Liver (tissue), 9 donors: ENCODE measurements around the gene CEP83. TPM values are rescaled to one million over a fixed set of nuclear protein-coding genes. Genes with fewer than 3 reads are reported as not detected.

ENCODE experiments used
- DNase-seq: peaks from one replicate; pipeline ENCODE4 v3.0.0-alpha.2; 2017; ENCODE audit warnings: low spot score
- H3K27ac ChIP-seq, 2 donors: one replicate each; pipeline ENCODE4 v1.7.0; 2013; ENCODE audit warnings: inconsistent platforms in 2 of 2, low read length in 2 of 2, control low read depth in 1 of 2, low read depth in 1 of 2, mild to moderate bottlenecking in 1 of 2
- H3K27me3 ChIP-seq, 4 donors: one replicate each; pipeline versions ENCODE4 v1.6.1 to v1.7.0; 2013; ENCODE audit warnings: low read length in 3 of 4, inconsistent platforms in 1 of 4, mild to moderate bottlenecking in 1 of 4, moderate library complexity in 1 of 4; ENCODE audit not compliant: control insufficient read depth in 4 of 4, insufficient read depth in 4 of 4
- H3K36me3 ChIP-seq, 4 donors: one replicate each; pipeline versions ENCODE4 v1.6.1 to v1.7.0; 2013; ENCODE audit warnings: low read length in 3 of 4, mild to moderate bottlenecking in 3 of 4, low read depth in 1 of 4, moderate library complexity in 1 of 4; ENCODE audit not compliant: control insufficient read depth in 4 of 4, insufficient read depth in 3 of 4
- H3K4me1 ChIP-seq, 4 donors: one replicate each; pipeline versions ENCODE4 v1.6.1 to v1.7.0; 2013; ENCODE audit warnings: low read length in 3 of 4, mild to moderate bottlenecking in 3 of 4, moderate library complexity in 1 of 4; ENCODE audit not compliant: control insufficient read depth in 4 of 4, insufficient read depth in 4 of 4
- H3K4me3 ChIP-seq, 3 donors: one replicate each; pipeline versions ENCODE4 v1.6.1 to v1.7.0; 2013; ENCODE audit warnings: low read length in 3 of 3, control low read depth in 1 of 3, low read depth in 1 of 3, mild to moderate bottlenecking in 1 of 3
- H3K9ac ChIP-seq, 2 donors: one replicate each; pipeline ENCODE4 v1.7.0; 2013; ENCODE audit warnings: low read length in 2 of 2, mild to moderate bottlenecking in 2 of 2, moderate library complexity in 2 of 2, control low read depth in 1 of 2, low read depth in 1 of 2
- H3K9me3 ChIP-seq, 4 donors: one replicate each; pipeline versions ENCODE4 v1.6.1 to v1.7.0; 2013; ENCODE audit warnings: low read length in 3 of 4; ENCODE audit not compliant: control insufficient read depth in 4 of 4
- ATF3 ChIP-seq: IDR thresholded peaks from 2 replicates; pipeline ENCODE4 v1.6.1; 2016; ENCODE audit warnings: antibody characterized with exemption
- EGR1 ChIP-seq, 2 donors: IDR thresholded peaks; 2 replicates each; pipeline ENCODE4 v1.6.1; 2016 to 2018; ENCODE audit warnings: antibody characterized with exemption in 2 of 2, low read depth in 2 of 2
- FOXA1 ChIP-seq: IDR thresholded peaks from 2 replicates; pipeline ENCODE4 v1.6.1; 2016; ENCODE audit warnings: antibody characterized with exemption
- FOXA2 ChIP-seq: IDR thresholded peaks from 2 replicates; pipeline ENCODE4 v1.6.1; 2016; ENCODE audit warnings: antibody characterized with exemption
- GABPA ChIP-seq, 2 donors: IDR thresholded peaks in 1 of 2; conservative IDR thresholded peaks in 1 of 2; 2 replicates each; pipeline ENCODE4 v1.6.1; 2016; ENCODE audit warnings: antibody characterized with exemption in 2 of 2, mild to moderate bottlenecking in 1 of 2, moderate library complexity in 1 of 2
- HNF4A ChIP-seq, 2 donors: conservative IDR thresholded peaks; 2 replicates each; pipeline ENCODE4 v1.6.1; 2016; ENCODE audit warnings: antibody characterized with exemption in 2 of 2, mild to moderate bottlenecking in 2 of 2
- JUND ChIP-seq, 2 donors: IDR thresholded peaks; 2 replicates each; pipeline ENCODE4 v1.6.1; 2016; ENCODE audit warnings: antibody characterized with exemption in 2 of 2
- MAX ChIP-seq: IDR thresholded peaks from 2 replicates; pipeline ENCODE4 v1.6.1; 2016; ENCODE audit warnings: antibody characterized with exemption
- NR2F2 ChIP-seq: IDR thresholded peaks from 2 replicates; pipeline ENCODE4 v1.6.1; 2016; ENCODE audit warnings: antibody characterized with exemption
- RAD21 ChIP-seq, 2 donors: IDR thresholded peaks; 2 replicates each; pipeline ENCODE4 v1.6.1; 2016; ENCODE audit warnings: antibody characterized with exemption in 2 of 2, mild to moderate bottlenecking in 2 of 2
- REST ChIP-seq: IDR thresholded peaks from 2 replicates; pipeline ENCODE4 v1.6.1; 2016; ENCODE audit warnings: antibody characterized with exemption, mild to moderate bottlenecking
- RXRA ChIP-seq, 2 donors: IDR thresholded peaks; 2 replicates each; pipeline ENCODE4 v1.6.1; 2017 to 2018; ENCODE audit warnings: antibody characterized with exemption in 2 of 2, mild to moderate bottlenecking in 1 of 2
- SP1 ChIP-seq: IDR thresholded peaks from 2 replicates; pipeline ENCODE4 v1.6.1; 2018; ENCODE audit warnings: antibody characterized with exemption, mild to moderate bottlenecking
- ZBTB33 ChIP-seq: IDR thresholded peaks from 2 replicates; pipeline ENCODE4 v1.6.1; 2016; ENCODE audit warnings: antibody characterized with exemption
- WGBS: extraction: QIAGEN DNeasy Blood & Tissue Kit; methylation state at CpG from one replicate; pipeline ENCODE4 v1.1.7; 2013; 5-methylcytosine and 5-hydroxymethylcytosine counted together
- polyA plus RNA-seq, 2 donors: library from polyadenylated mRNA; stranded (reverse) in 1 of 2; unstranded in 1 of 2; fragments of 200-250 nt in 1 of 2; fragments of >200 nt in 1 of 2; fragmentation: Nextera tagmentation in 1 of 2; extraction: Ambion mirVana in 1 of 2; gene quantifications; one replicate each; pipeline versions ENCODE4 v1.2.1 to v1.2.3, GENCODE V29; 2013 to 2015
- total RNA-seq, 2 donors: library from RNA; depleted of rRNA; stranded (reverse); fragments of >200 nt; gene quantifications; one replicate each; pipeline ENCODE4 v1.2.3, GENCODE V29; 2014
- donor health status: healthy.
- donor health status: healthy.
- donor health status: healthy.
- donor health status: healthy.
- donor health status: healthy.

The CEP83 gene
- total and polyA plus RNA-seq, 4 donors, result 1.9 to 8.4 (median 5.2) TPM

- no peak for DNase-seq
- 85% methylated on average over 2 of the region's 2 CpGs for WGBS
- Histone ChIP-seq H3K27me3 (no peaks in the 10 kb centered on the region), H3K9ac (no peak overlapping the region), H3K36me3 (peaks cover 0 to 2% (median under 1%) of the 10 kb centered on the region in 4 donors), H3K4me1 (no peaks in the 10 kb centered on the region), H3K27ac (no peak overlapping the region), H3K4me3 (no peak overlapping the region), H3K9me3 (peaks cover 0 to 3% (median 0%) of the 10 kb centered on the region in 4 donors)
- TF ChIP-seq SP1 (no peak), RXRA (IDR thresholded peaks at IDR 0.05) (no peak)
These were observed 79.2 kb downstream of the CEP83 start for GRCh38 chr12:94380507-94380906.

GRCh38 chr12:94379479-94380113, 80.1 kb downstream of the CEP83 start:
- H3K27me3 ChIP-seq, result no peaks in the 10 kb centered on the region
- TF ChIP-seq GABPA (IDR thresholded peaks at IDR 0.05 in 1 of 2, conservative IDR thresholded peaks at IDR 0.05 in 1 of 2), result no peak
- no peak for TF ChIP-seq FOXA1
- no peak for TF ChIP-seq ZBTB33
- no peak for TF ChIP-seq MAX
- TF ChIP-seq RAD21 (IDR thresholded peaks at IDR 0.05), result no peak
- no peak for TF ChIP-seq RXRA (IDR thresholded peaks at IDR 0.05)
- no peak for TF ChIP-seq NR2F2
- no peak for TF ChIP-seq SP1
- no peak for TF ChIP-seq JUND (IDR thresholded peaks at IDR 0.05)
- TF ChIP-seq FOXA2, result no peak
- TF ChIP-seq ATF3, result no peak
- no peak for TF ChIP-seq HNF4A (conservative IDR thresholded peaks at IDR 0.05)
- TF ChIP-seq REST, result no peak
- TF ChIP-seq EGR1 (IDR thresholded peaks at IDR 0.05; ENCODE audit: low read depth in 2 of 2), result no peak
- H3K9ac ChIP-seq, result no peak overlapping the region
- H3K27ac ChIP-seq, result no peak overlapping the region
- no peak for DNase-seq
- H3K4me1 ChIP-seq, result no peaks in the 10 kb centered on the region
- WGBS, result 66% methylated on average over 3 of the region's 3 CpGs
- H3K9me3 ChIP-seq, result peaks cover 0 to 3% (median 0%) of the 10 kb centered on the region in 4 donors
- no peaks in the 10 kb centered on the region for H3K36me3 ChIP-seq
- no peak overlapping the region for H3K4me3 ChIP-seq
